Thyroid gland (tissue), 4 donors: Measurements from ENCODE around the gene NUTM1.
"Not testable (repeated sequence)": the region's sequence is repeated elsewhere in the genome, so short reads cannot be mapped to it uniquely, and the experiment has no call there.

Source experiments
- CTCF ChIP-seq, 6 experiments: fragments of 200-600 bp in 3 of 6; fragments of 450-650 bp in 3 of 6; sonication (generic) in 3 of 6; IDR thresholded peaks; one replicate each; pipeline ENCODE4 v1.5.1; 2016 to 2019; ENCODE audit warnings: antibody characterized with exemption in 6 of 6, mild to moderate bottlenecking in 2 of 6, inconsistent platforms in 1 of 6, moderate library complexity in 1 of 6
- POLR2A ChIP-seq, 2 donors: fragments of 450-650 bp; IDR thresholded peaks; one replicate each; pipeline ENCODE4 v1.6.1; 2017; ENCODE audit warnings: antibody characterized with exemption in 2 of 2, mild to moderate bottlenecking in 2 of 2, moderate library complexity in 1 of 2

GRCh38 chr15:34380491-34380890 is 37.4 kb downstream of the NUTM1 start:
- TF ChIP-seq POLR2A, CTCF (IDR thresholded peaks at IDR 0.05): not testable (repeated sequence)
